GM21786 (cell line): ENCODE measurements around the gene CEMIP.

Experiments used
- ATAC-seq: cut with Tn5 transposase; IDR thresholded peaks from one replicate; pipeline ENCODE4 v1.9.1; 2021; ENCODE audit not compliant: unreplicated experiment

The CEMIP gene

DNA sequence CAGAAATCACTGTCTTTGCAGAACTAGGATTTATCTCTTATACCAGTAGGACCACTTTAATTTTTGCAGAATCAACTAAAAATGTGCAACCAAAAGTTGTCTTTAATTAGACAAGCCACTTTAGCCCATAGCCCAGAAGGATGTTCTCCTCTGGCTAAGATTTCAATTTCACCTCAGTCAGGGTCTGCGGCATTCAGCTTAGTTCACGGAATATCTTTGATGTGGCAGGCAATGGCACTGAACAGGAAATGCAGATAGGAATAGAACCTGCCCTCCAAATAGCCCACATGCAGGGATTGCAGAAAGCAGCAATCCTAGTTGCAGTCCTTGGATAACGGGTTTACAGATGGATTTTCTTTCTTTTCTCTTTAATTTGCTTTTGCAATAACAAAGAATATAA is 109.7 kb downstream of the CEMIP start:
- no peak for ATAC-seq

DNA sequence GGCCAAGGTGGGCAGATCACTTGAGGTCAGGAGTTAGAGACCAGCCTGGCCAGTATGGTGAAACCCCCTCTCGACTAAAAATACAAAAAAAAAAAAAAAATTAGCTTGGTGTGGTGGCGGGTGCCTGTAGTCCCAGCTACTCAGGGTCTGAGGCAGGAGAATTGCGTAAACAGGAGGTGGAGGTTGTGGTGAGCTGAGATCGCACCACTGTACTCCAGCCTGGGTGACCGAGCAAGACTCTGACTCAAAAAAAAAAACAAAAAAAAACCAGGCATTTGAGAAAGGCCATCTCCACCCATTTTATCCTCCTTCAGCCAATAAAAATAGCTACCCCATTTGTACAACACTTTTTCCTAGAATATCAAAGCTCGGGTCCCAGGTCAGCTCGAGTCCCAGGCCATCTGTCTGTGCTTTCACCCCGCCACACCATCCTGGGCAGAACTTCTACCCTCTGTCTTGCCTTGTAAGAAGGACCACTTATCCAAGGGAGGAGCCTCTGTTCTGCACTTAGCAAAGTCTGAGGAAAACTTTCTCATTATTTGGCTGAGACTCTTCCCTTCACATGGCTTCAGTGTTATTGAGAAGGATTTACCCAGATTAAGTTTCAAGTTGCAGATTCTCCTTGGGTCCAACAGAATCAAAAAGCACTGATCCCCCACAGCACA is 111.3 kb downstream of the CEMIP start:
- no peak for ATAC-seq

- ATAC-seq: no peak
These were observed 111.8 kb downstream of the CEMIP start for GRCh38 chr15:80891006-80891405.

- no peak for ATAC-seq
These were observed 113.2 kb downstream of the CEMIP start for GRCh38 chr15:80892414-80892813.

GRCh38 chr15:80893777-80894176 is 114.6 kb downstream of the CEMIP start:
- ATAC-seq: no peak

DNA sequence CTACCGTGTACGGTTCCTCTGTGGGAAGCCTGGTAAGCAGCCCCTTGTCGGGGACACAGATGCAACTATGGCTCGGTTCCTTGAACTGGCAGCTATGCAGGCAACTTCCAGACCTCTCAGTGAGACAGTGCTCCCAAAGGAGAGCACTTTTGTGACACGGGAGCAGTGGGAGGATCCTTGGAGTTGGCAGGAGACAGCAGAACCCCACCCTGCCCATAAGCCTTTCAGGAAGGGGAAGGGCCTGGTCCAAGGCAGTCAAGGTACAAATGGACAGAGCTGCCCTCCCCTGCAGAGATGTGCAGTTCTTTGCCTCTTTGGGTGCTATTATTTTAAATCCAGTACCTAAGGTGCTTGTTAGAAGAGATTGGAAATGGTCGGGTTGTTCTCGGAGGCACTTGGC is 115.9 kb downstream of the CEMIP start:
- ATAC-seq: no peak

GRCh38 chr15:80895965-80896364 is 116.8 kb downstream of the CEMIP start:
- no peak for ATAC-seq

GRCh38 chr15:80898040-80898439 is 118.9 kb downstream of the CEMIP start:
- no peak for ATAC-seq

GRCh38 chr15:80902298-80902801 is 123.2 kb downstream of the CEMIP start:
- no peak for ATAC-seq

- ATAC-seq: no peak
These were observed 125.8 kb downstream of the CEMIP start for GRCh38 chr15:80904998-80905397.

- no peak for ATAC-seq
These were observed 127.1 kb downstream of the CEMIP start for GRCh38 chr15:80906159-80906766.

DNA sequence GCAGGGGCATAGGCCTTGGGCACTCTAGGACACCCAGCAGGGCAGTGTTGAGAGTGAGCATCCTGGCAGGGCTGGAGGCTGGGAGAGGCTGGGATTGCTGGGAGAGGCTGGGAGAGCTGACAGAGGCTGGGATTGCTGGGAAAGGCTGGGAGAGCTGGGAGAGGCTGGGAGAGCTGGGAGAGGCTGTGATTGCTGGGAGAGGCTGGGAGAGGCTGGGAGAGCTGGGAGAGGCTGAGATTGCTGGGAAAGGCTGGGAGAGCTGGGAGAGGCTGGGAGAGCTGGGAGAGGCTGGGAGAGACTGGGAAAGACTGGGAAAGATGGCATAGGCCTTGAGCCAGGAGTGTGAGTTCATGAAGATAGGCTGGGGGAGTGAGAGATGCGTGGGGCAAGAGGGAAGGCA is 132.7 kb downstream of the CEMIP start:
- ATAC-seq: no peak

DNA sequence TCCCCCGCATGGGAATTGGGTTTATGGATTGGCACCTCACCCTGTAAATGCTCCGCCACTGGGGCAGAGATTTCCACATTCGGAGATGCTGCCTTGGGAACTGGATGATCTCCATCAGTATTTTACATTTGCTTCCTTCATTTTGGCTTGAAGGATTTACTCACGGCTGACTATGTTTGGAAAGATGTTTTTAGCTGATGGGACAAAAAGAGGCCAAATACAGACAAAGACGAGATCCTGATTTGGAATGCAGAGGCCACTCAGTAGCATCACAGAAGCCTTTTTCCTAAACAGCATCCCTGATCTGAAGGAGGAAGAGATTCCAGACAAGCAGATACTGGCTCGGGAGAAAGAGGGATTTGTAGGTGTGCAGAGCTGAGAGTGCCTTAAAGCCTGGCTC is 133.5 kb downstream of the CEMIP start:
- ATAC-seq: no peak

GRCh38 chr15:80913541-80913940 is 134.4 kb downstream of the CEMIP start:
- no peak for ATAC-seq

GRCh38 chr15:80915472-80915871 is 136.3 kb downstream of the CEMIP start:
- ATAC-seq: no peak

- ATAC-seq: no peak
These were observed 136.9 kb downstream of the CEMIP start for GRCh38 chr15:80916056-80916455.

GRCh38 chr15:80918196-80918783 is 139.1 kb downstream of the CEMIP start:
- no peak for ATAC-seq

- no peak for ATAC-seq
These were observed 141.1 kb downstream of the CEMIP start for GRCh38 chr15:80920271-80920699.

GRCh38 chr15:80921736-80922410 is 142.7 kb downstream of the CEMIP start:
- ATAC-seq: no peak

DNA sequence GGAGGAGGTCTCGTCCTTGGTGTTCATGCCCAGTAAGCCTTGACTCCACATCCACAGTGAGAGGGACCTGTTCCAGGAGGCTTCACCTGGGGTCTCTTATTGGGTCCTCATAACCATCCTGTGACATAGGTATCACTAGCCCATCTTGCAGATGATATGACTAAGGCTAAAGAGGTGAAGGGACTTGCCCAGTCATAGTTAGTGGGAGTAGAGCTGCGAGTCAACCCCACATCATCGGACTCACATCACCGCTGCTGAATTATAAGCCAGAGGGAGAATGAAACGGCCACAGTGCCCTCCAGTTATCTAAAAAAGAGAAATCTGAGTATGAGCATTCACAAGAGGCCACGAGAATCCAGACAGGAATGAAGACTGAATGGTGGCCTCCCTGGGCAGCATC is 144.5 kb downstream of the CEMIP start:
- no peak for ATAC-seq

GRCh38 chr15:80924278-80924677 is 145.1 kb downstream of the CEMIP start:
- no peak for ATAC-seq

- ATAC-seq: no peak
These were observed 146.5 kb downstream of the CEMIP start for GRCh38 chr15:80925597-80926059.
